Activated CD4-positive, alpha-beta T cell treated with anti-CD3 and anti-CD28 coated beads, Interleukin-2, amount 50 U/mL, for 1 hour (primary cell): ENCODE measurements around the gene SYNJ2.
A peak's percentile ranks its signal among the peaks of the same experiment; 100 is the strongest.

Experiments used
- DNase-seq: peaks from one replicate; pipeline ENCODE4 v3.0.0-alpha.2; 2020

SYNJ2 gene

GRCh38 chr6:158015188-158015506, 33.5 kb downstream of the SYNJ2 start:
- DNase-seq, result no peak

DNA sequence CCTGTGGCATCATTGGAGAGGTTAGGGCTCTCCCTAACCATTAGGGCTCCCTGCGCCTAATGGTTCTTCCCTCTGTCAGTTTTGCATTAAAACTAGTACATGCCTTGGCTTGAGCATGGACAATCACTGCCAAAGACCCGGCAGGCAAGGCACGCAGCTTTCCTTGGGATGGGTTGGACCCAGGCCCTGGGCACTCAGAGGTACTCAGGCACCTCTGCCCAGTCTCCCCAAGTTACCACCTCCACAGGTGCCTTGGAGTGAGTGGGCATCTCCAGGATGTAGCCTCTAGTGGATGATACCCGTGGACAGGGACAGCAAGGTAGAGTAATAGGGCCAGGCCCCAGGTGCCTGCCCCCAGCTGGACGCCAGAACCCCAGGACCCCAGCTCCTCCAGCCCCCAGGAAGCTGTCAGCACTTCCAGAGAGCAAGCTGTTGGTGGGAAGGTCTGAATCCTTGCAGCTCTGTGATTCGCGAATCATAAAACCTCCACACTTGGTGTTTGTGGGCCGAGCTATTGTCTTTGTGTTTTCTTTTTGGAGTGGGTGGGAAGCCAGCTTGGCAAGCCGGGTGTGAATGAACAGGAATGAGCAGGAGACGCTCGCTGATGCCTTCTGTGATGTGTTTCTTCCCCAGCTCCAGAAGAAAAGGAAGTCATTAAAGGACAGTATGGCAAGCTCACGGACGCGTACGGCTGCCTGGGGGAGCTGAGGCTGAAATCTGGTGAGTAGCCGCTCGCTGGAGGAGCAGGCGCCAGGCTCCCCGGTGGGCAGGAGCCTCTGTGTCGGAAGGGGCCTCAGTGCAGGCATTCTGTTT, 35.1 kb downstream of the SYNJ2 start:
- DNase-seq, result no peak

- no peak for DNase-seq
These were observed 36.0 kb downstream of the SYNJ2 start for GRCh38 chr6:158017621-158018040.

DNA sequence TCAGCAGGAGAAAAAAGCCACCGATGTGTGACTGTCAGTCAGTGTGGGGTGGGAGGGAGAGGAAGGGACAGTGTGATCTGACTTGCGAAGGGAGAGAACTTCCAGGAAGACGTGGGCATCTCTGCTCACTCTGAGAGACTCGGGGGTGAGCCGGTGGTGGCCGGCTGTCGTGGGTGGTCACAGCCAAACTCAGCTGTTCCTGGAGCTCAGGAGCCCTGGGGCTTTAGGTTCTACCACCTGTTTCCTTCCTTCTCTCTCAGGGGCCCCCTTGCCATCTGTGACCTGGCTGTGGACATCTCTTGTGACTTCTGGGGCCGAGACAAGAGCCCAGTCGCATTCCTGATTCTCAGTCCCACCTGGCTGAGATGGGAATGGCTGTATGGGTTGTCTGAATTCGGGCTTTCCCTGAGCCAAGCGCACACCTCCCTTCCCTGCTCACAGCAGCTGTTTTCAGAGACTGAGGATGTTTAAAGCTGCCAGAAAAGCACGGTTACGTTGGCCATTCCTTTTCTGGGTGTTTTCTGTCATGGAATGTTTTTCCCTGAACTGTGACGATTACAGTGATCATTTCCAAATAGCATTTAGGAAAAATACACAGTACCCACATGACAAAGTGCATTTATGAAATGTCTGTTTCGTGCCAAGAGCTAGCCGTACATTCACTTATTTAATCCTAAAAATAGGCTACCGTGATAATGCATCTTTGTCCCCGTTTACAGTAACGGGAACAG, 36.5 kb downstream of the SYNJ2 start:
- no peak for DNase-seq

- DNase-seq, result no peak
These were observed 37.2 kb downstream of the SYNJ2 start for GRCh38 chr6:158018851-158019361.

GRCh38 chr6:158019416-158019815, 37.8 kb downstream of the SYNJ2 start:
- no peak for DNase-seq

GRCh38 chr6:158020272-158020711, 38.6 kb downstream of the SYNJ2 start:
- DNase-seq, result no peak

- no peak for DNase-seq
These were observed 39.1 kb downstream of the SYNJ2 start for GRCh38 chr6:158020811-158021210.

- no peak for DNase-seq
These were observed 39.7 kb downstream of the SYNJ2 start for GRCh38 chr6:158021376-158021775.

GRCh38 chr6:158021814-158022748, 40.4 kb downstream of the SYNJ2 start:
- no peak for DNase-seq

DNA sequence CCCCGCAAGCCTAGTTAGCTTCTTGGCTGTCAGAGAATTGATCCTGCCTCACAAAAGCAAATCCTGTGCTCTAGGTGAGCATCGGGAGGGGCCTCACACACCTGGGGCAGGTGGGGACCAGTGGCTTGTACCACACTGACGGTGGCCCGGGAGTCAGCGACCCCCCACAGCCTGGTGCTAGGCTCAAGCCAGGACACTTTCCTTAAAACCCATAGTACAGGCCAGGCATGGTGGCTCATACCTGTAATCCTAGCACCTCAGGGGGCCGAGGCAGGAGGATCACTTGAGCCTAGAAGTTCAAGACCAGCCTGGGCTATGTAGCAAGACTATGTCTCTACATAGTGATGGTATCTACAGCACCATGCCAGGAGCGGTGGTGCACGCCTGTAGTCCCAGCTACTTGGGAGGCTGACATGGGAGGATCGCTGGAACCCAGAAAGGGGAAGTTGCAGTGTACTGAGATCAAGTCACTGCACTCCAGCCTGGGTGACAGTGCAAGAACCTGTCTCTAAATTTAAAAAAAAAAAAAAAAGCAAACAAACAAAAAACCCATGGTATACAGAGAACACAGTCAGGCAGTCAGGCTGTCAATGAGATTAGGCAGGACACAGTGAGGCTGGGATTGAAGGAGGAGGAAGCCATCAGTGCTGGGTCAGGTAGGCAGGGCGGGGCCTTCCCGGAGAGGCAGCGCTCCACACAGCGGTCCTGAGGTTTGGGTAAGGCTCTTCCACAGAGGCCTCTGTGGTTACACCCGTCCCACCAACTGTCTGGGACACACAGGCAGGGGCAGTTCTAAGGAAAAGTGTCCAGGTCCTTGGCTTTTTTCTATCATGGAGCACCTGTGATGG, 41.3 kb downstream of the SYNJ2 start:
- DNase-seq, result no peak

GRCh38 chr6:158023597-158023939, 41.9 kb downstream of the SYNJ2 start:
- DNase-seq, result no peak

- DNase-seq, result no peak
These were observed 43.1 kb downstream of the SYNJ2 start for GRCh38 chr6:158024566-158025297.

GRCh38 chr6:158026054-158026900, 44.6 kb downstream of the SYNJ2 start:
- peak; percentile 71 for DNase-seq

DNA sequence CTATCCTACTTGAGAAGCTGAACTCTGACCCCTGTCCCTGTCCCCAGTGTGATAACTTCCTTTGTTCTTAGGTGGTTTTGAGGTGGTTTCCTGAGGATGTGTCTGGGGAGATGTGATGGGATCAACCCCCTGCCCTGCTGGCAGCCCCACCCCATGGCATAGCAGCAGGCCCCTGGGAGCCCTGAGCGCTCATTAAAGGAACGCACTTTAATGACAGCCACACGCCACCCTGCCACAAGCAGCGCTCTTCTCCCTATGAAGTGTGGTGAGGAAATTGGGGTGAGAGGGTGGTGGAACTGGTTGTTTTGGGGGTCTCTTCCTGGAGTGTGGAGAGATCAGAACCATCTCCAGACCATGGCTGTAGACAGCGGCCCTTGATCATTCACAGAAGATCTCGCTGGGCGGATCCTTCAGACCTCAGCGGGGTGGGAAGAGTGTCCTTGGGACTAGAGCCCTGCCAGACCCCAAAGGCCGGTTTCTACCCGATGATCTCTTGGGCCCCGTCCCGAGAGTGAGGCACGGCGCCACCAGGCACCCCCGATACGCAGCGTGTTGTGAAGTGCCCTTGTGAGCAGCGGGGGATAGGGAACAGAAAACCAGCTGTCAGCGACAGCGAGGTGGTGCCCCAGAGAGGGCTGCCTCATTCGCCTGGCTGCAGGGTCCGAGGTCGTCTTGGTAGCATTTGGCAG, 45.4 kb downstream of the SYNJ2 start:
- no peak for DNase-seq

DNA sequence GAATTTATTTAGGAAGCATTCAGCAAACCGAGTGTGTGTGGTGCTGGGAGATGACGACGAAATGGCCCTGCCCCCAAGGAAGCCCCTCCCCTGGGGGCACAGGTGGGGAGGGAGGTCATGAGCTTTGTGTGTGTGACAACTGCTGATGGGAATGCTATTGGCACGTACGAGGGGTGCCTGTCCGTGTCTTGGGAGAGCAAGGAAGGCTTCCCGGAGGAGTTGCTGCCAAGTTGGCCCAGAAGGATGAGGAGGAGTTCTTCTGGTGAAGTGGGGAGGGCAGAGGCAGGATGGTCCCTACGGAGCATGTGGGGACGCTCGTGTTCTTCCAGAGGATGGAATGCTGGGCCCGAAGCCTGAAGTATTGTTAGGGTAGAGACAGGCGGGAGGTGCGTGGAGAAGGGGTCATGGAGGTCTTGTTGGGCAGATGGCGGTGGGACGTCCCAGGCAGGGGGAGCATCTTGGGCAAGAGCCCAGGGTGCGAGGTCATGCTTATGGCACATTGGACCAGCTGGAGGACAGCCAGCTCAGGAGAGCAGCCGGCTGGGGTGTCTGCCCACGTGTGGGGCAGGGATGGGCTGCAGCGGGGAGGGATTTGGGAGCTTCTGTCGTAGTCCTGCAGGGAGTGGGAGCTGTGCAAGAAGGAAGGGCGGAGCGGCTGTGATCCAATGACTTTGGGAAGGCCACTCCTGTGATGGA, 46.1 kb downstream of the SYNJ2 start:
- DNase-seq, result no peak

DNA sequence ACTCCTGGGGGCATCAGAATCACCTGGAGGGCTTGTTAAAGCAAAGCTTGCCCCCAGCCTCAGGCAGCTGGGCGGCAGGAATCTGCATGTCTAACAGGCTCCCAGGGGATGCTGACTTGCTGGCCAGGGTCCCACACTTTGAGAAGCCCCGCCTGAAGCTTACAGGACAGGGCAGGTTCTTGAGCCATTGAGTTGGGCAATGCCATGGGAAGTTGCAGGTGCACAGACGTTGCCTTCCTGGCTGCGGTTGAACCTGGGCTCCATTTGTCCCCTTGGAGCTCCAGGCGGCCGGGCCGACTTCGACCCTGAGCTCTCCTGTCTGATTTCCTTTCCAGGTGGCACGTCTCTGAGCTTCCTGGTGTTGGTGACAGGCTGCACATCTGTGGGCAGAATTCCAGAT, 46.8 kb downstream of the SYNJ2 start:
- no peak for DNase-seq

- DNase-seq, result no peak
These were observed 47.2 kb downstream of the SYNJ2 start for GRCh38 chr6:158028876-158029275.

DNA sequence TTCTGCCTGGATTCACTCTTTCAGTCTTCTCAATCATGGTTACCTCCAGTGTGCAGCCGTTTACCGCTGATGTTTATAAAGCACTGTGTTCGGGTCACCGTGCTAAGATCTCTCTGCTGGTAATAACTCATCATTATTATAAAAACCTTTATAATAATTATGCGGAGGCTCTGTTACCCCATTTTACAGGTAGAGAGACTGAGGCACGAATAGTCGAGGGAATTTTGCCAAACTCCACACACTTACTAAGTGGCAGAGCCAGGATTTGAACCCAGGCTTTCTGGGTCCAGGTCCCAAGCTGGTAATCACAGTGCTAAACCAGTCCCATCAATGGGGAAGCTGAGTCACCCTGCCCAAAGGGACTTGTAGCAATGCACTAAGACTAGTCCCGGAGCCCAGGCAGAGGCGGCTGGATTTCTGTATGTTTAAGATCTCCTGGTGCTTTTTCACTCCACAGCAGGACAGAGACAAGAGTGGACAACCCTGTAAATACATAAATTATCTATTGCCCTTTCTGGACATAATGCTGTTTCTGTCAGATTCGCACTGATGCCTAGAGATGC, 48.1 kb downstream of the SYNJ2 start:
- DNase-seq, result no peak
